ENCODE measurements around the gene IFITM10. TPM values are rescaled to one million over a fixed set of nuclear protein-coding genes. Genes with fewer than 3 reads are reported as not detected.

The IFITM10 gene
- total RNA-seq, 1 experiment from 2014 or later = 18.0 TPM

- Histone ChIP-seq H3K27me3 (ENCODE audit: control insufficient read depth, insufficient read depth, low read length) (no peaks in the 10 kb centered on the region), H3K4me1 (ENCODE audit: control insufficient read depth, insufficient read depth, low read length) (no peaks in the 10 kb centered on the region), H3K4me3 (ENCODE audit: low read depth in 2 of 2, low read length in 2 of 2) (no peak overlapping the region), H3K36me3 (ENCODE audit: control insufficient read depth, insufficient read depth, low read length) (no peaks in the 10 kb centered on the region), H3K9me3 (ENCODE audit: control insufficient read depth, insufficient read depth, low read depth, low read length) (no peaks in the 10 kb centered on the region), H3K27ac (ENCODE audit: low read length) (no peak overlapping the region)
- ChIA-PET POLR2A (no interaction called here), CTCF (no interaction called here)
- BruUV-seq (replicated peaks) = no TSS peak
- TF ChIP-seq REST (IDR thresholded peaks at IDR 0.05; ENCODE audit: insufficient read depth in 1 of 2, low read depth in 2 of 2, low read length in 1 of 2) (no peak), POLR2AphosphoS5 (IDR thresholded peaks at IDR 0.05; ENCODE audit: low read depth, low read length) (no peak), TCF7L2 (IDR thresholded peaks at IDR 0.05; ENCODE audit: low read depth, low read length) (no peak), CTCF (IDR thresholded peaks at IDR 0.05) (no peak)
- intact Hi-C loops (cut with micrococcal nuclease; ENCODE audit: unreplicated experiment) (no loop called here), in situ Hi-C loops (cut with HindIII; ENCODE audit: low pct_unique_long_range_greater_than_20kb, low sequenced_read_pairs) (no loop called here)
- DNase-seq (ENCODE audit: low read depth, low spot score) (no peak), ATAC-seq (no peak)
Measured at GRCh38 chr11:1705126-1706052, 45.0 kb downstream of the IFITM10 start.

DNA sequence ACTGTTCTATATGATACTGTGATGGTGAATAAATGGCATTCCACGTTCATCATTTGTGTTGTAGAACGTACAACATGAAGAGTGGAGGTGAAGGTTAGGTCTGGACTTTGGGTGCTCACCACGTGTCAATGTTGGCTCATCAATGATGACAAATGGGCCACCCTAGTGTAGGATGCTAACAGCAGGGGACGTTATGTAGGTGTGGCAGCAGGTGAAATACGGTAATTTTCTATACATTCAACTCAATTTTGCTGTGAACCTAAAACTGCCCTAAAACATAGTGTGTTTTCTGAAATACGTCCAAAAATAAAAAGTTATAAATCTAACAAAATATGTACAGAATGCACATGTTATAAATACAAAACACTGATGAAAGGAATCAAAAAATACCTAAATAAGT, 47.2 kb downstream of the IFITM10 start:
- TF ChIP-seq REST (IDR thresholded peaks at IDR 0.05; ENCODE audit: insufficient read depth in 1 of 2, low read depth in 2 of 2, low read length in 1 of 2) (no peak), CTCF (IDR thresholded peaks at IDR 0.05) (no peak), TCF7L2 (IDR thresholded peaks at IDR 0.05; ENCODE audit: low read depth, low read length) (no peak), POLR2AphosphoS5 (IDR thresholded peaks at IDR 0.05; ENCODE audit: low read depth, low read length) (no peak), SIN3A (IDR thresholded peaks at IDR 0.05; ENCODE audit: borderline replicate concordance, insufficient read depth, low read depth, low read length) (no peak)
- no TSS peak for BruUV-seq (replicated peaks)
- Histone ChIP-seq H3K27ac (ENCODE audit: low read length) (no peak overlapping the region), H3K36me3 (ENCODE audit: control insufficient read depth, insufficient read depth, low read length) (no peaks in the 10 kb centered on the region), H3K4me1 (ENCODE audit: control insufficient read depth, insufficient read depth, low read length) (no peaks in the 10 kb centered on the region), H3K27me3 (ENCODE audit: control insufficient read depth, insufficient read depth, low read length) (no peaks in the 10 kb centered on the region), H3K4me3 (ENCODE audit: low read depth in 2 of 2, low read length in 2 of 2) (no peak overlapping the region), H3K9me3 (ENCODE audit: control insufficient read depth, insufficient read depth, low read depth, low read length) (no peaks in the 10 kb centered on the region)
- CTCF ChIA-PET = no interaction called here
- DNase-seq (ENCODE audit: low read depth, low spot score) (no peak), ATAC-seq (no peak)
- intact Hi-C loops (cut with micrococcal nuclease; ENCODE audit: unreplicated experiment) (no loop called here), in situ Hi-C loops (cut with HindIII; ENCODE audit: low pct_unique_long_range_greater_than_20kb, low sequenced_read_pairs) (no loop called here)
- POLR2A ChIA-PET = interaction anchor here (0.6 kb wide), 1 partner anchor 435 kb away, joined by 8 read pairs; no protein-coding TSS in a partner anchor

All from Panc1 (cell line).